Measurements from ENCODE around the gene FAF1. TPM values are rescaled to one million over a fixed set of nuclear protein-coding genes. Genes with fewer than 3 reads are reported as not detected.

The FAF1 gene
- total RNA-seq, 1 experiment from 2014 or later: 14.7 TPM

DNA sequence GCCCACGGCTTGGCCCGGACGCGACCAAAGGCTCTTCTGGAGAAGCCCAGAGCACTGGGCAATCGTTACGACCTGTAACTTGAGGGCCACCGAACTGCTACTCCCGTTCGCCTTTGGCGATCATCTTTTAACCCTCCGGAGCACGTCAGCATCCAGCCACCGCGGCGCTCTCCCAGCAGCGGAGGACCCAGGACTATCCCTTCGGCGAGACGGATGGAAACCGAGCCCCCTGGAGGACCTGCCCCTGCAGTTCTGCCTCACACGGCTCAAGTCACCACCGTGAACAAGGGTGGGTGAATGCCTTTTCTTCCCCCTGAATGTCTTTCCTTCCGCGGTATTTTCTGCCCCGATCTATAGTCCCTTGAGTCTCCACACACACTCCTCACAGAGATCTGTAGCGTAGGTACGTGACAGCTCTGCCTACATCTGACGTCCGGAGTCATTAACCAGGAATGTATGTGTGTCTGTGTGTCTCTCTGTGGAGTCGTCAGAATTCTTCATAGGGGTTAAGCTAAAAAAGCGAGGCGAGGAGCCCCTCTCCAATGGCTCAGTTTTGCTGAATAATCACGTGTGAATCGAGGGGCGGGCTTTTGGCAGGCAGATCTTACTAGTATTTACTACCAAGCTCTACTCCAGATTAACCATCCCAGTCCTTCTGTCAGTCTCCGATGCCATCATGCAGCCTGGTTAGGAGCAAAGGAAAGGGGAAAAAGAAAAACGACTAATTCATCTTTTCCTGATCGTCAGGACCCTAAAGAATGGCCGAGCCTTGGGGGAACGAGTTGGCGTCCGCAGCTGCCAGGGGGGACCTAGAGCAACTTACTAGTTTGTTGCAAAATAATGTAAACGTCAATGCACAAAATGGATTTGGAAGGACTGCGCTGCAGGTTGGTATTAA lies 9.8 kb upstream of the FAF1 start, which contains the start of gene CDKN2C:
CDKN2C (plus strand) TSS at position 635 of the 898 bp plus-strand sequence; CDS start at position 759, 124 bp downstream.
- intact Hi-C loops (cut with micrococcal nuclease): loop anchor here (1.0 to 10.0 kb wide), 2 partner anchors 10 to 95 kb away; partner anchors contain the start of gene FAF1
- ATAC-seq: peak; percentile 59
- TF ChIP-seq, protein P1, sequence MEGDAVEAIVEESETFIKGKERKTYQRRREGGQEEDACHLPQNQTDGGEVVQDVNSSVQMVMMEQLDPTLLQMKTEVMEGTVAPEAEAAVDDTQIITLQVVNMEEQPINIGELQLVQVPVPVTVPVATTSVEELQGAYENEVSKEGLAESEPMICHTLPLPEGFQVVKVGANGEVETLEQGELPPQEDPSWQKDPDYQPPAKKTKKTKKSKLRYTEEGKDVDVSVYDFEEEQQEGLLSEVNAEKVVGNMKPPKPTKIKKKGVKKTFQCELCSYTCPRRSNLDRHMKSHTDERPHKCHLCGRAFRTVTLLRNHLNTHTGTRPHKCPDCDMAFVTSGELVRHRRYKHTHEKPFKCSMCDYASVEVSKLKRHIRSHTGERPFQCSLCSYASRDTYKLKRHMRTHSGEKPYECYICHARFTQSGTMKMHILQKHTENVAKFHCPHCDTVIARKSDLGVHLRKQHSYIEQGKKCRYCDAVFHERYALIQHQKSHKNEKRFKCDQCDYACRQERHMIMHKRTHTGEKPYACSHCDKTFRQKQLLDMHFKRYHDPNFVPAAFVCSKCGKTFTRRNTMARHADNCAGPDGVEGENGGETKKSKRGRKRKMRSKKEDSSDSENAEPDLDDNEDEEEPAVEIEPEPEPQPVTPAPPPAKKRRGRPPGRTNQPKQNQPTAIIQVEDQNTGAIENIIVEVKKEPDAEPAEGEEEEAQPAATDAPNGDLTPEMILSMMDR (conservative IDR thresholded peaks at IDR 0.05; ENCODE audit: low read depth, low read length): no peak
- Histone ChIP-seq H3K36me3 (ENCODE audit: low read depth, low read length) (no peaks in the 10 kb centered on the region), H4K20me1 (ENCODE audit: low read length) (no peaks in the 10 kb centered on the region; the same call in 1 of the 2 replicates), H3K9me3 (ENCODE audit: low read length) (no peaks in the 10 kb centered on the region), H3K4me3 (ENCODE audit: low read length) (peak within 1 kb of the TSS; percentile 93), H3K27ac (ENCODE audit: low read length) (peak within 1 kb of the TSS; percentile 84), H3K9me2 (replicated peaks; ENCODE audit: low read length) (no peaks in the 10 kb centered on the region), H3F3A (ENCODE audit: low read length, unreplicated experiment) (no peaks in the 10 kb centered on the region), H3K27me3 (ENCODE audit: low read length) (no peaks in the 10 kb centered on the region), H3K4me1 (ENCODE audit: insufficient read depth, low read length) (peaks cover 28% of the 10 kb centered on the region), H3K79me2 (ENCODE audit: low read length) (peaks cover 81% of the 10 kb centered on the region), H3K9ac (ENCODE audit: low read length) (peak within 1 kb of the TSS; percentile 93), H3K4me2 (ENCODE audit: low read length) (peak within 1 kb of the TSS; percentile 95), H2AFZ (ENCODE audit: low read length) (peak within 1 kb of the TSS; percentile 87)
- TSS peak; percentile 80 for BruUV-seq (replicated peaks)
- DNase-seq: peak; percentile 93
- ChIA-PET CTCF (interaction anchor here (0.6 to 1.0 kb wide), 2 partner anchors 41 to 119 kb away, joined by 3 read pairs; no protein-coding TSS in a partner anchor), POLR2A (ENCODE audit: unreplicated experiment) (interaction anchor here (0.5 to 2.3 kb wide), 5 partner anchors 9 to 295 kb away, joined by 3 to 9 read pairs (median 4); no protein-coding TSS in a partner anchor)

DNA sequence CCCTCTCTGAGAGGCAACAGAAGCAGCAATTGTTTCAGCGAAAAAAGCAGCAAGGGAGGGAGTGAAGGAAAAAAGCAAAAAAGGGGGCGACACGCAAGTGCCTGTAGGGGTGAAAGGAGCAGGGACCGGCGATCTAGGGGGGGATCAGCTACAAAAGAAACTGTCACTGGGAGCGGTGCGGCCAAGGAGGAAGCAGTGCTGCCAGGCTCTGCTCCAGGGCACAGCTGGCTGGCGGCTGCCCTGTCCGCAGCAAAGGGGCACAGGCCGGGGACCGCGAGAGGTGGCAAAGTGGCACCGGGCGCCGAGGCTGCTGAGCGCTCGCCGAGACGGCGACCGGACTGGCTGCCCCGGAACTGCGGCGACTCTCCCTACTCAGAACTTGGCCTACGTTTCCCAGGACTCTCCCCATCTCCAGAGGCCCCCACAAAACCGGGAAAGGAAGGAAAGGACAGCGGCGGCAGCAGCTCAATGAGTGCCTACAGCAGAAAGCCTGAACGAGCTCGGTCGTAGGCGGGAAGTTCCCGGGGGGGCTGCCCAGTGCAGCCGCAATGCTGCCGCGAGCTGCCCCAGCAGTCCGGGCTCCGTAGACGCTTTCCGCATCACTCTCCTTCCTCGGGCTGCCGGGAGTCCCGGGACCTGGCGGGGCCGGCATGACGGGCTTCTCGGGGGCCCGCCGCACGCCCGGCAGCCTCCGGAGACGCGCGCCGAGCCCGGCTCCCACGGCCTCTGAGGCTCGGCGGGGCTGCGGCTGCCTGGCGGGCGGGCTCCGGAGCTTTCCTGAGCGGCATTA lies 8.9 kb upstream of the FAF1 start:
- peak overlapping the region; percentile 93 for H3K4me3 ChIP-seq (ENCODE audit: low read length)
- BruUV-seq (replicated peaks): no TSS peak
- peak; percentile 29 for DNase-seq

More for the DNA sequence above, 8.9 kb upstream of the FAF1 start:
- peaks cover 72% of the 10 kb centered on the region for H3K79me2 ChIP-seq (ENCODE audit: low read length)
- H3K27ac ChIP-seq (ENCODE audit: low read length): peak overlapping the region; percentile 84
- CTCF ChIA-PET: interaction anchor here (0.6 kb wide), 1 partner anchor 40 kb away, joined by 3 read pairs; no protein-coding TSS in a partner anchor
- H3K9me3 ChIP-seq (ENCODE audit: low read length): no peaks in the 10 kb centered on the region
- no peaks in the 10 kb centered on the region for H3K27me3 ChIP-seq (ENCODE audit: low read length)
- H3K9me2 ChIP-seq (replicated peaks; ENCODE audit: low read length): no peaks in the 10 kb centered on the region
- H3F3A ChIP-seq (ENCODE audit: low read length, unreplicated experiment): no peaks in the 10 kb centered on the region
- H3K36me3 ChIP-seq (ENCODE audit: low read depth, low read length): no peaks in the 10 kb centered on the region
- POLR2A ChIA-PET (ENCODE audit: unreplicated experiment): interaction anchor here (0.5 to 2.3 kb wide), 3 partner anchors 10 to 39 kb away, joined by 3 to 9 read pairs (median 4); no protein-coding TSS in a partner anchor
- H4K20me1 ChIP-seq (ENCODE audit: low read length): no peaks in the 10 kb centered on the region; the same call in 1 of the 2 replicates
- peak overlapping the region; percentile 87 for H2AFZ ChIP-seq (ENCODE audit: low read length)
- peak overlapping the region; percentile 93 for H3K9ac ChIP-seq (ENCODE audit: low read length)
- H3K4me2 ChIP-seq (ENCODE audit: low read length): peak overlapping the region; percentile 95
- intact Hi-C loops (cut with micrococcal nuclease): loop anchor here (10.0 kb wide), 1 partner anchor 94 kb away; no protein-coding TSS in a partner anchor
- peaks cover 19% of the 10 kb centered on the region for H3K4me1 ChIP-seq (ENCODE audit: insufficient read depth, low read length)
- ATAC-seq: peak; percentile 8
- TF ChIP-seq EZH2phosphoT487 (IDR thresholded peaks at IDR 0.05; ENCODE audit: borderline replicate concordance, low read length) (no peak), EZH2 (IDR thresholded peaks at IDR 0.05; ENCODE audit: low read length, unreplicated experiment) (no peak)
- TF ChIP-seq, protein P1 (conservative IDR thresholded peaks at IDR 0.05; ENCODE audit: low read depth, low read length): no peak

All from PC-3 (cell line).